Renal pelvis (tissue), 4 donors: ENCODE measurements around the gene MRPL18. TPM values are rescaled to one million over a fixed set of nuclear protein-coding genes. Genes with fewer than 3 reads are reported as not detected.
"Not testable (repeated sequence)": the region's sequence is repeated elsewhere in the genome, so short reads cannot be mapped to it uniquely, and the experiment has no call there.

ENCODE experiments used
- DNase-seq: peaks from one replicate; pipeline ENCODE4 v3.0.0-alpha.2; 2013
- polyA plus RNA-seq, 3 donors: library from polyadenylated mRNA; unstranded; fragments of 120-200 nt; gene quantifications; one replicate each; pipeline ENCODE4 v1.2.1, GENCODE V29; 2013; ENCODE audit not compliant: insufficient read length in 3 of 3

Gene MRPL18
- polyA plus RNA-seq, 3 donors = 59.9 to 71.8 (median 68.4) TPM

GRCh38 chr6:159761873-159762680 lies 28.2 kb upstream of the MRPL18 start, which contains the start of gene ACAT2:
ACAT2 (plus strand) TSS chr6:159762045; CDS start chr6:159762088, 43 bp downstream.
- DNase-seq = peak; percentile 95

GRCh38 chr6:159762681-159763293 lies 27.5 kb upstream of the MRPL18 start:
- no peak for DNase-seq

GRCh38 chr6:159766906-159767305 lies 23.4 kb upstream of the MRPL18 start:
- DNase-seq = no peak

- no peak for DNase-seq
Observed at GRCh38 chr6:159769470-159769869, 20.8 kb upstream of the MRPL18 start.

- DNase-seq = no peak
Observed at GRCh38 chr6:159772196-159772595, 18.1 kb upstream of the MRPL18 start.

GRCh38 chr6:159777240-159777904 lies 12.9 kb upstream of the MRPL18 start:
- no peak for DNase-seq

GRCh38 chr6:159778131-159778530 lies 12.1 kb upstream of the MRPL18 start:
- no peak for DNase-seq

- no peak for DNase-seq
Observed at GRCh38 chr6:159778542-159779103, 11.6 kb upstream of the MRPL18 start.

GRCh38 chr6:159788276-159788675 lies 2.0 kb upstream of the MRPL18 start:
- no peak for DNase-seq

- peak; percentile 33 for DNase-seq
Observed at GRCh38 chr6:159788753-159789376, 1.4 kb upstream of the MRPL18 start.

- peak; percentile 100 for DNase-seq
Observed at GRCh38 chr6:159789377-159790148, 704 bp upstream of the MRPL18 start, which contains the start of gene TCP1. TCP1 (minus strand) TSS chr6:159789602; CDS start chr6:159789468, 134 bp downstream.

GRCh38 chr6:159790956-159791598 lies 810 bp downstream of the MRPL18 start:
- DNase-seq = peak; percentile 7

- DNase-seq = not testable (repeated sequence)
Observed at GRCh38 chr6:159794976-159795375, 4.7 kb downstream of the MRPL18 start.

GRCh38 chr6:159797554-159797953 lies 7.3 kb downstream of the MRPL18 start:
- DNase-seq = no peak

- DNase-seq = no peak
Observed at GRCh38 chr6:159800141-159800865, 10.0 kb downstream of the MRPL18 start, which contains the start of gene PNLDC1. PNLDC1 (plus strand) TSS chr6:159800276; CDS start chr6:159800308, 32 bp downstream.

GRCh38 chr6:159801935-159802334 lies 11.7 kb downstream of the MRPL18 start:
- no peak for DNase-seq

- DNase-seq = no peak
Observed at GRCh38 chr6:159804504-159804903, 14.2 kb downstream of the MRPL18 start.

- DNase-seq = no peak
Observed at GRCh38 chr6:159805440-159806020, 15.3 kb downstream of the MRPL18 start.

- DNase-seq = no peak
Observed at GRCh38 chr6:159806021-159806458, 15.8 kb downstream of the MRPL18 start.
